HEK293 (cell line): ENCODE results near the gene VPS51.

ENCODE experiments used
- ZEB2 ChIP-seq: fragments of 450-650 bp; formaldehyde crosslinking; IDR thresholded peaks from 2 replicates; pipeline ENCODE4 v1.5.1; 2016; ENCODE audit warnings: missing biosample characterization, missing genetic modification characterization
- ZNF548 ChIP-seq: fragments of 450-650 bp; formaldehyde crosslinking; IDR thresholded peaks from 2 replicates; pipeline ENCODE4 v1.5.1; 2016; ENCODE audit warnings: missing biosample characterization, missing genetic modification characterization
- ZNF670 ChIP-seq: fragments of 450-650 bp; formaldehyde crosslinking; IDR thresholded peaks from 2 replicates; pipeline ENCODE4 v1.5.1; 2016; ENCODE audit warnings: missing biosample characterization, missing genetic modification characterization, low read depth
- TF ChIP-seq, protein P1 (sequence below): fragments of 450-650 bp; formaldehyde crosslinking; IDR thresholded peaks from 2 replicates; pipeline ENCODE4 v1.5.1; 2016; ENCODE audit warnings: missing biosample characterization, missing genetic modification characterization
- TF ChIP-seq, protein P2 (sequence below): fragments of 450-650 bp; formaldehyde crosslinking; IDR thresholded peaks from 2 replicates; pipeline ENCODE4 v1.5.1; 2016; ENCODE audit warnings: missing biosample characterization, missing genetic modification characterization

DNA sequence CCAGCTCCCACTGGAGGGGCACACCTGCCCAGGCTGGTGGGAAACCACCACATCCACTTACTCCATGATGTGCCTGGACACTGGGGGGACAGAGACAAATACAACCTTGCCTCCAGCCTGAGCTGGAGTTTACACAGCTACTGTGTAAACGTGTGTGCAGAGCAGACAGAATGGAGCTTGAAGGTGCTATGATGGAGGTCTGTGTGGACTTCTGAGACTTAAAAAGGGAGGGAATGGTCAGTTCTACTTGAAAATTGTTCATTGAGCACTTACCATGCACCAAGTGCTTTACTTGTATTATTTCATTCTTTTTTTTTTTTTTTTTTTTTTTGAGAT, 23.4 kb upstream of the VPS51 start:
- TF ChIP-seq, protein P1, sequence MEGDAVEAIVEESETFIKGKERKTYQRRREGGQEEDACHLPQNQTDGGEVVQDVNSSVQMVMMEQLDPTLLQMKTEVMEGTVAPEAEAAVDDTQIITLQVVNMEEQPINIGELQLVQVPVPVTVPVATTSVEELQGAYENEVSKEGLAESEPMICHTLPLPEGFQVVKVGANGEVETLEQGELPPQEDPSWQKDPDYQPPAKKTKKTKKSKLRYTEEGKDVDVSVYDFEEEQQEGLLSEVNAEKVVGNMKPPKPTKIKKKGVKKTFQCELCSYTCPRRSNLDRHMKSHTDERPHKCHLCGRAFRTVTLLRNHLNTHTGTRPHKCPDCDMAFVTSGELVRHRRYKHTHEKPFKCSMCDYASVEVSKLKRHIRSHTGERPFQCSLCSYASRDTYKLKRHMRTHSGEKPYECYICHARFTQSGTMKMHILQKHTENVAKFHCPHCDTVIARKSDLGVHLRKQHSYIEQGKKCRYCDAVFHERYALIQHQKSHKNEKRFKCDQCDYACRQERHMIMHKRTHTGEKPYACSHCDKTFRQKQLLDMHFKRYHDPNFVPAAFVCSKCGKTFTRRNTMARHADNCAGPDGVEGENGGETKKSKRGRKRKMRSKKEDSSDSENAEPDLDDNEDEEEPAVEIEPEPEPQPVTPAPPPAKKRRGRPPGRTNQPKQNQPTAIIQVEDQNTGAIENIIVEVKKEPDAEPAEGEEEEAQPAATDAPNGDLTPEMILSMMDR (tag by site-specific recombination), result no peak
- TF ChIP-seq ZNF548 (no peak), ZNF670 (no peak), ZEB2 (tag by site-specific recombination) (no peak)
- TF ChIP-seq, protein P2, sequence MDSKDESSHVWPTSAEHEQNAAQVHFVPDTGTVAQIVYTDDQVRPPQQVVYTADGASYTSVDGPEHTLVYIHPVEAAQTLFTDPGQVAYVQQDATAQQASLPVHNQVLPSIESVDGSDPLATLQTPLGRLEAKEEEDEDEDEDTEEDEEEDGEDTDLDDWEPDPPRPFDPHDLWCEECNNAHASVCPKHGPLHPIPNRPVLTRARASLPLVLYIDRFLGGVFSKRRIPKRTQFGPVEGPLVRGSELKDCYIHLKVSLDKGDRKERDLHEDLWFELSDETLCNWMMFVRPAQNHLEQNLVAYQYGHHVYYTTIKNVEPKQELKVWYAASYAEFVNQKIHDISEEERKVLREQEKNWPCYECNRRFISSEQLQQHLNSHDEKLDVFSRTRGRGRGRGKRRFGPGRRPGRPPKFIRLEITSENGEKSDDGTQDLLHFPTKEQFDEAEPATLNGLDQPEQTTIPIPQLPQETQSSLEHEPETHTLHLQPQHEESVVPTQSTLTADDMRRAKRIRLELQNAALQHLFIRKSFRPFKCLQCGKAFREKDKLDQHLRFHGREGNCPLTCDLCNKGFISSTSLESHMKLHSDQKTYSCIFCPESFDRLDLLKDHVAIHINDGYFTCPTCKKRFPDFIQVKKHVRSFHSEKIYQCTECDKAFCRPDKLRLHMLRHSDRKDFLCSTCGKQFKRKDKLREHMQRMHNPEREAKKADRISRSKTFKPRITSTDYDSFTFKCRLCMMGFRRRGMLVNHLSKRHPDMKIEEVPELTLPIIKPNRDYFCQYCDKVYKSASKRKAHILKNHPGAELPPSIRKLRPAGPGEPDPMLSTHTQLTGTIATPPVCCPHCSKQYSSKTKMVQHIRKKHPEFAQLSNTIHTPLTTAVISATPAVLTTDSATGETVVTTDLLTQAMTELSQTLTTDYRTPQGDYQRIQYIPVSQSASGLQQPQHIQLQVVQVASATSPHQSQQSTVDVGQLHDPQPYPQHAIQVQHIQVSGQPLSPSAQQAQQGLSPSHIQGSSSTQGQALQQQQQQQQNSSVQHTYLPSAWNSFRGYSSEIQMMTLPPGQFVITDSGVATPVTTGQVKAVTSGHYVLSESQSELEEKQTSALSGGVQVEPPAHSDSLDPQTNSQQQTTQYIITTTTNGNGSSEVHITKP (tag by site-specific recombination), result no peak
